Astrocyte (in vitro differentiated cells and primary cell): Measurements from ENCODE around the gene RPAP2. TPM values are rescaled to one million over a fixed set of nuclear protein-coding genes. Genes with fewer than 3 reads are reported as not detected.
A peak's percentile ranks its signal among the peaks of the same experiment; 100 is the strongest.

Experiments
- DNase-seq: peaks from one replicate; pipeline ENCODE4 v3.0.0-alpha.2; 2010; ENCODE audit warnings: low read depth
- FAIRE-seq: peaks from 2 replicates; lab custom pipeline; 2011; peaks lifted over from hg19 to GRCh38; lab: Jason Lieb, UNC
- H2AFZ ChIP-seq: 2 replicates; pipeline ENCODE4 v1.6.0; 2012; ENCODE audit warnings: low read depth, low read length, inconsistent platforms
- H3K27ac ChIP-seq: 2 replicates; pipeline ENCODE4 v1.5.1; 2011; ENCODE audit warnings: low read depth, low read length, inconsistent platforms
- H3K27me3 ChIP-seq: 2 replicates; pipeline ENCODE4 v1.6.0; 2011; ENCODE audit warnings: low read length, inconsistent platforms; ENCODE audit not compliant: insufficient read depth
- H3K36me3 ChIP-seq: 2 replicates; pipeline ENCODE4 v1.5.1; 2011; ENCODE audit warnings: low read length, inconsistent platforms; ENCODE audit not compliant: insufficient read depth
- H3K4me1 ChIP-seq: 2 replicates; pipeline ENCODE4 v1.5.1; 2011; ENCODE audit warnings: low read length, inconsistent platforms; ENCODE audit not compliant: insufficient read depth
- H3K4me2 ChIP-seq: 2 replicates; pipeline ENCODE4 v1.6.0; 2012; ENCODE audit warnings: low read length, inconsistent platforms
- H3K4me3 ChIP-seq: 2 replicates; pipeline ENCODE4 v1.5.1; 2011; ENCODE audit warnings: low read depth, mild to moderate bottlenecking, low read length, inconsistent platforms; ENCODE audit not compliant: insufficient read depth
- H3K79me2 ChIP-seq: 2 replicates; pipeline ENCODE4 v1.6.0; 2012; ENCODE audit warnings: mild to moderate bottlenecking, low read length, inconsistent platforms; ENCODE audit not compliant: insufficient read depth
- H3K9ac ChIP-seq: 2 replicates; pipeline ENCODE4 v1.6.0; 2012; ENCODE audit warnings: mild to moderate bottlenecking, low read length, inconsistent platforms
- H3K9me3 ChIP-seq: 2 replicates; pipeline ENCODE4 v1.5.1; 2012; ENCODE audit warnings: low read depth, mild to moderate bottlenecking, low read length, inconsistent platforms; ENCODE audit not compliant: insufficient read depth
- H4K20me1 ChIP-seq: 2 replicates; pipeline ENCODE4 v1.6.0; 2012; ENCODE audit warnings: low read length, inconsistent platforms; ENCODE audit not compliant: insufficient read depth
- H3K27ac Mint-ChIP-seq: one replicate; pipeline ENCODE4 v1.8.0; 2021; ENCODE audit warnings: mild to moderate bottlenecking, mixed read lengths; ENCODE audit not compliant: unreplicated experiment
- H3K27me3 Mint-ChIP-seq: one replicate; pipeline ENCODE4 v1.8.0; 2021; ENCODE audit warnings: low read depth, mixed read lengths; ENCODE audit not compliant: unreplicated experiment
- H3K36me3 Mint-ChIP-seq: one replicate; pipeline ENCODE4 v1.8.0; 2021; ENCODE audit warnings: low read depth, mixed read lengths; ENCODE audit not compliant: unreplicated experiment
- H3K4me1 Mint-ChIP-seq: one replicate; pipeline ENCODE4 v1.8.0; 2021; ENCODE audit warnings: low read depth, mixed read lengths; ENCODE audit not compliant: unreplicated experiment
- H3K4me3 Mint-ChIP-seq: one replicate; pipeline ENCODE4 v1.8.0; 2021; ENCODE audit warnings: mild to moderate bottlenecking, moderate library complexity, mixed read lengths; ENCODE audit not compliant: unreplicated experiment
- H3K9me3 Mint-ChIP-seq: one replicate; pipeline ENCODE4 v1.8.0; 2021; ENCODE audit warnings: mild to moderate bottlenecking, mixed read lengths; ENCODE audit not compliant: unreplicated experiment
- EZH2 ChIP-seq: IDR thresholded peaks from 2 replicates; pipeline ENCODE4 v1.6.1; 2012; ENCODE audit warnings: mild to moderate bottlenecking, low read length, inconsistent platforms; ENCODE audit not compliant: insufficient read depth
- total RNA-seq: library from RNA; stranded (reverse); gene quantifications from 2 replicates; pipeline ENCODE4 v1.2.1, GENCODE V29; 2021
- TF ChIP-seq, protein P1 (sequence below): IDR thresholded peaks from 2 replicates; pipeline ENCODE4 v1.5.1; 2011; ENCODE audit warnings: low read depth, mild to moderate bottlenecking, inconsistent platforms, low read length, moderate library complexity; ENCODE audit not compliant: insufficient read depth

Gene RPAP2
- total RNA-seq, 1 donor from 2014 or later = 23.0 TPM

DNA sequence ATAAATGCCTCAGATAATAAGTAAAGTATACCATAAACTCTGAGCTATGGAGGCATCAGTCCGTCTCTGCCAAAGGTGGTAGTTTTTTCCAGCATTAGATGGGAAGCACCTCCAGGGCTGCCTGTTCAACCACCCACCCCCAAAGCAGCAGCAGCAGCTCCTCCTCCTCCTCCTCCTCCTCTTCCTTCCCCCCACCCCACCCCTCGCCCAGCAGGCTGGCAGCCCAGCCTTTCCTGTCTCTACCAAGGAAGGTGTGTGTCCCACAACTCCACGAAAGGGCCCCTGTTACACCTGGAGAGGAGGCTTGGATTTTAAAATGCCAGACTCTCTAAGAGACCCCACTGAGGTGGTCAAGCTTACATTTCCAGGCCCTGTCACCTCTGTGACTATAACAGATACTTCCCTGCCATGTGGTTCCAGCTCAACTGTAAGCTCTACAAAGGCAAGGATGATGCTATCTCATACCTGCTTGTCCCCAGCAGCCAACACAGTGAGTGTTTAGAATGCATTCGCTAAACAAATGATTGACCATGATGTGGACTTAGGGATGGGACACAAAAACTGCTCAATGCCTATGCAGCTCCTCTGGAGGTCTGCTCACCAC is 111.2 kb downstream of the RPAP2 start:
- H3K9me3 Mint-ChIP-seq = peaks cover 3% of the 10 kb centered on the region
- Histone ChIP-seq H3K9ac (no peak overlapping the region), H3K79me2 (no peaks in the 10 kb centered on the region), H3K4me1 (no peaks in the 10 kb centered on the region), H3K27me3 (no peaks in the 10 kb centered on the region), H2AFZ (no peak overlapping the region), H3K36me3 (no peaks in the 10 kb centered on the region), H3K4me3 (no peak overlapping the region), H3K9me3 (no peaks in the 10 kb centered on the region), H3K4me2 (no peak overlapping the region), H4K20me1 (no peaks in the 10 kb centered on the region), H3K27ac (no peak overlapping the region)
- FAIRE-seq (no peak), DNase-seq (no peak)
- H3K36me3 Mint-ChIP-seq = no peaks in the 10 kb centered on the region
- peaks cover 6% of the 10 kb centered on the region for H3K27me3 Mint-ChIP-seq
- H3K4me1 Mint-ChIP-seq = peaks cover 15% of the 10 kb centered on the region
- TF ChIP-seq, protein P1, sequence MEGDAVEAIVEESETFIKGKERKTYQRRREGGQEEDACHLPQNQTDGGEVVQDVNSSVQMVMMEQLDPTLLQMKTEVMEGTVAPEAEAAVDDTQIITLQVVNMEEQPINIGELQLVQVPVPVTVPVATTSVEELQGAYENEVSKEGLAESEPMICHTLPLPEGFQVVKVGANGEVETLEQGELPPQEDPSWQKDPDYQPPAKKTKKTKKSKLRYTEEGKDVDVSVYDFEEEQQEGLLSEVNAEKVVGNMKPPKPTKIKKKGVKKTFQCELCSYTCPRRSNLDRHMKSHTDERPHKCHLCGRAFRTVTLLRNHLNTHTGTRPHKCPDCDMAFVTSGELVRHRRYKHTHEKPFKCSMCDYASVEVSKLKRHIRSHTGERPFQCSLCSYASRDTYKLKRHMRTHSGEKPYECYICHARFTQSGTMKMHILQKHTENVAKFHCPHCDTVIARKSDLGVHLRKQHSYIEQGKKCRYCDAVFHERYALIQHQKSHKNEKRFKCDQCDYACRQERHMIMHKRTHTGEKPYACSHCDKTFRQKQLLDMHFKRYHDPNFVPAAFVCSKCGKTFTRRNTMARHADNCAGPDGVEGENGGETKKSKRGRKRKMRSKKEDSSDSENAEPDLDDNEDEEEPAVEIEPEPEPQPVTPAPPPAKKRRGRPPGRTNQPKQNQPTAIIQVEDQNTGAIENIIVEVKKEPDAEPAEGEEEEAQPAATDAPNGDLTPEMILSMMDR = no peak
- no peak for TF ChIP-seq EZH2
- H3K4me3 Mint-ChIP-seq = no peak overlapping the region
- H3K27ac Mint-ChIP-seq = no peak overlapping the region

DNA sequence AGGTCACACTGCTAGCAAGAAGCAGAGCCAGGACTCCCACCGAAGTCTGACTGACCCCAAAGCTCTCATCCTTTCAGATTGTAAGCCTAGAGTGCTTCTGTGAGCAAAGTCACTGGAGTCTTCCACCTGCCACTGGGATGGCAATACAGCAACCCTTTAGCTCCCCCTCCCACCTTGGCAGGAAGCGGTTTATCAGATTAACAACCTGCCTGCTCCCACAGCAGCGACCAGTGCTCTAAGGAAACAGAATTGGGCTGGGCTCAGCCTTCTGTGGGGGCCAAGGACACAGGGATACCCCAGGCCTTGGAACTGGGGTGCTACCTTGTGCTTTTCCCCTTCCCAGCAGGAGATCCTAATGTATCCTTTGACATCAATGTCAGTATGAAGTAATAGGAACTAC is 111.8 kb downstream of the RPAP2 start:
- H3K27me3 Mint-ChIP-seq = peaks cover 6% of the 10 kb centered on the region
- Histone ChIP-seq H3K4me2 (no peak overlapping the region), H3K79me2 (no peaks in the 10 kb centered on the region), H3K27ac (no peak overlapping the region), H3K36me3 (no peaks in the 10 kb centered on the region), H3K4me3 (no peak overlapping the region), H2AFZ (no peak overlapping the region), H3K27me3 (no peaks in the 10 kb centered on the region), H3K9me3 (no peaks in the 10 kb centered on the region), H4K20me1 (no peaks in the 10 kb centered on the region), H3K9ac (no peak overlapping the region), H3K4me1 (no peaks in the 10 kb centered on the region)
- no peak overlapping the region for H3K27ac Mint-ChIP-seq
- no peak for DNase-seq
- TF ChIP-seq, protein P1 = no peak
- no peak for TF ChIP-seq EZH2
- peaks cover 3% of the 10 kb centered on the region for H3K9me3 Mint-ChIP-seq
- no peak for FAIRE-seq
- H3K4me3 Mint-ChIP-seq = no peak overlapping the region
- H3K4me1 Mint-ChIP-seq = peaks cover 15% of the 10 kb centered on the region
- no peaks in the 10 kb centered on the region for H3K36me3 Mint-ChIP-seq

- no peak for FAIRE-seq
These were observed 112.7 kb downstream of the RPAP2 start for GRCh38 chr1:92411511-92411910.

More at GRCh38 chr1:92411511-92411910, 112.7 kb downstream of the RPAP2 start:
- peaks cover 6% of the 10 kb centered on the region for H3K27me3 Mint-ChIP-seq
- no peak overlapping the region for H2AFZ ChIP-seq
- no peak overlapping the region for H3K4me3 ChIP-seq
- no peak for TF ChIP-seq EZH2
- TF ChIP-seq, protein P1 = no peak
- H3K9me3 Mint-ChIP-seq = peaks cover 3% of the 10 kb centered on the region
- H3K36me3 Mint-ChIP-seq = no peaks in the 10 kb centered on the region
- H3K4me2 ChIP-seq = no peak overlapping the region
- no peaks in the 10 kb centered on the region for H4K20me1 ChIP-seq
- H3K4me1 ChIP-seq = no peaks in the 10 kb centered on the region
- H3K79me2 ChIP-seq = no peaks in the 10 kb centered on the region
- H3K36me3 ChIP-seq = no peaks in the 10 kb centered on the region
- no peak overlapping the region for H3K27ac ChIP-seq
- no peak overlapping the region for H3K4me3 Mint-ChIP-seq
- H3K9ac ChIP-seq = no peak overlapping the region
- peak; percentile 54 for DNase-seq
- no peaks in the 10 kb centered on the region for H3K27me3 ChIP-seq
- H3K4me1 Mint-ChIP-seq = peaks cover 15% of the 10 kb centered on the region
- no peaks in the 10 kb centered on the region for H3K9me3 ChIP-seq
- H3K27ac Mint-ChIP-seq = peak overlapping the region; percentile 53
